ELR (cell line): Measurements from ENCODE around the gene BACE2.

ENCODE experiments used
- DNase-seq: peaks from one replicate; pipeline ENCODE4 v3.0.0-alpha.2; 2015; ENCODE audit warnings: low read depth

BACE2 gene

DNA sequence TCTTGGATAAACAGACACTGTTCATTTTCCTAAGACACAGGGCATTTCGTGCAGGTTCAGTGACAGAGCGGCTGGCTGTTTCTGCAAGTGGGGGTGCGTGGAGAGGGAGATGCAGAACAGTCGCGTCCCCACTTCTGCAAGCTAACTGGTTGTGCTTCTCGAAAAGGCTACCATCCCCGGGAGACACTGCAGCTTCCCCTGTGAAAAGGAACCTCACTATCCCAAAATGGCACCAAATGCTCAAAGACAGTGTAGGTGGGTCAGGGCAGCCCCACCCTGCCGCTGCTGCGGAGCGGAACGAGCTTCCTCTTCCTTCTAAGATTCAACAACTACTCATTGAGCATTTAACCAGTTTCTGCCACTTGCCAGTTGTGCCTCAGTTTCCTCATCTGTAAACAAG lies 19.2 kb upstream of the BACE2 start:
- DNase-seq = no peak

DNA sequence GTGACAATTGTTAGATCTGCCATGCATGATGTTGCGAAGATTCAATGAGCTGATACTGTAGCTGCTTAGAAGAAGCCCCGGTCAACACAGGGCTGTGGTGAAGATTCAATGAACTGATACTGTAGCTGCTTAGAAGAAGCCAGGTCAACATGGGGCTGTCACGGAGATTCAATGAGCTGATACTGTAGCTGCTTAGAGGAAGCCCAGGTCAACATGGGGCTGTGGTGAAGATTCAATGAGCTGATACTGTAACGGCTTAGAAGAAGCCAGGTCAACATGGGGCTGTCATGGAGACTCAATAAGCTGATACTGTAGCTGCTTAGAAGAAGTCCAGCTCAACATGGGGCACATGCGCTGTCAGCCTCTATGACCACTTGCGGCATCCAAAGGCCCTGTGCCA lies 18.8 kb upstream of the BACE2 start:
- DNase-seq = no peak

DNA sequence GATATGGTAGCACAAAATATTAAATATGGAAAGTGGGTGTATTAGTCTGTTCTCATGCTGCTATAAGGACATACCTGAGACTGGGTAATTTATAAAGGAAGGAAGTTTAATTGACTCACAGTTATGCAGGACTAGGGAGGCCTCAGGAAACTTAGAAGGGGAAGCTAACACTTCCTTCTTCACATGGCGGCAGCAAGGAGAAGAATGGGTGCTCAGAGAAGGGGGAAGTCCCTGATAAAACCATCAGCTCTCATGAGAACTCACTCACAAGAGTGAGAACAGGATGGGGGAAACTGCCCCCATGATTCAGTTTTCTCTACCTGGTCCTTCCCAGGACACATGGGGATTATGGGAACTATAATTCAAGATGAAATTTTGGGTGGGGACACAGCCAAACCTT lies 15.8 kb upstream of the BACE2 start:
- no peak for DNase-seq

DNA sequence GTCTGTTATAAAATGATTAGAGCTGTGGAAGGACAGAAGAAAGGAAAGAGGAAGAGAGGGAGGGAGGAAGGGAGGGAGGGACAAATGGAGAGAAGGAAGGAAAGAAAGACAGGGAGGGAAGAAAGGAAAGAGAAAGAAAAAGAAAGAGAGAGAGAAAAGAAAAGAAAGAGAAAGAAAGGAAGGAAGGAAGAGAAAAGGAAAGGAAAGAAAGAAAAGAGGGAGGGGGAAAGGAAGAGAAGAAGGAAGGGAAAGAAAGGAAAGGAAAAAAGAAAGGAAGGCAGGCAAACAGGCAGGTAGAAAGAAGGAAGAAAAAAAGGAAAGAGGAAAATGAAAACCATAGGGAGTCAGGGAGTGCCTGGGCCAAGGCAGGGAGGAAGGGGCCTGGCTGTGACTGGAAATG lies 14.5 kb upstream of the BACE2 start:
- DNase-seq = no peak

DNA sequence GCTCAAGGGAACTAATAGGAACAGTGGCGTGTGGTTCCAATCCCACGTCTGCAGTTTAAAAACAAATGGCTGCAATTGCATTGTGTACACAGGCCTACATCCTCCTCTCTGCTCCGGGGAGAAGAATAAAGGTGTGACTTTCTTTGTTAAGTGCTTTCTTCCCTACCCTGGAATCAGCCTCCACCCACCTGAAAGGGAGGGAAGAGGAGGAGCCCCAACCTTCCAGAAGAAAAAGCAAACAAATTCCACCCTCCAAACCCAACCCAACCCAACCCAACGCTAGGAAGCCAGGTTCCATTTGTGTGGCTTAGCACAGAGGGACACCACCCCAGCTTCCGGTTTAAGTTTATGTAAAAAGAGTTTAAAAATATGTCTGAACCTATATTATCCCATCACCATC lies 11.8 kb upstream of the BACE2 start:
- no peak for DNase-seq

DNA sequence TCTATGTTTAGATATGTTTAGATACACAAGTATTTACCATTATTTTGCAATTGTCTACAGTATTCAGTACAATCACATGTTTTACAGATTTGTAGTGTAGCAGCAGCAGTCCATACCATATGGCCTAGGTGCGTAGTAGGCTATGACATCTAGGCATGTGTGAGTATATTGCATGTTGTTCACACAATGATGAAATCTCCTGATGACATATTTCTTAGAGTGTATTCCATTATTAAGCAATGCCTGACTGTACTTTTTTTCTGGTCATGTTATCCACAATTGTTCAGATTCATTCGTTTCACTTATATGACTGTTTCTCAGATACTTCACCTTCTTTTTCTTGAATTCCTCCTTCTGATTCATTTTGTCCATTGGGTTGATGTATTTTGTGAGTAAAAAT lies 9.9 kb upstream of the BACE2 start:
- DNase-seq = no peak

DNA sequence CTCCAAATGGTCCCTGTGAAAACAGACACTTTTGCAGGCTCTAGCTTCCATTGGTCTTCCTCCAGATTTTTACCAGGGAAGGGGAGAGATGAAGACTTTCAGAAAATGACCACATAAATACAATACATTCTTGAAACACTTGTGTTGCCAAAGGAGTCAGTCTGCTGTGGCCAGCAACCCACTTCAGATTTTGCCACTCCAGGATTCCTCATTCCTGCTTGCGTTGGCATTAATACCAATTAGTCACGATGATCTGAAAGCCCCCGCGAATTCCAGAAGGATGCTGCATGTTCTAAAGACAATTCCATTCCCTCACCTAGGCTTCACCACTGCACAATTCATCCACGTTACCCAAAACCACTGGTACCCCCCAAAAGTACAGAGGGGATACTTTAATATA lies 7.9 kb upstream of the BACE2 start:
- no peak for DNase-seq

DNA sequence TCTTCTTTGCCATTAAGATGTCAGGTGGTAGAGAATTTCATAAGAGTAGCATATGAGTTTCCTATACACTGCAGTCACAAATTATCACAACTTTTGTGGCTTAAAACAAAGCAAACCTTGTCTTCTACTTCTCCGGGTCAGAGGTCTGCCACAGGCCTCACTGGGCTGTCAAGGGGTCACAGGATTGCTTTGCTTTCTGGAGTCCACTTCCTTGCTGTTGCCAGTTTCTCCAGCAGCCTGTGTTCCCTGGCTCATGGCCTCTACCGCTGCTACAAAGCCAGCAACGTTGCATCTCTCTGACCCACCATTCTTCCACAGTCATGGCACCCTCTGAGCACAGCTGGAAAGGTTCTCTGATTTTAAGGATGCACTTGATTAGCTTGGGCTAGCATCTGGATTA lies 6.5 kb upstream of the BACE2 start:
- DNase-seq = no peak

DNA sequence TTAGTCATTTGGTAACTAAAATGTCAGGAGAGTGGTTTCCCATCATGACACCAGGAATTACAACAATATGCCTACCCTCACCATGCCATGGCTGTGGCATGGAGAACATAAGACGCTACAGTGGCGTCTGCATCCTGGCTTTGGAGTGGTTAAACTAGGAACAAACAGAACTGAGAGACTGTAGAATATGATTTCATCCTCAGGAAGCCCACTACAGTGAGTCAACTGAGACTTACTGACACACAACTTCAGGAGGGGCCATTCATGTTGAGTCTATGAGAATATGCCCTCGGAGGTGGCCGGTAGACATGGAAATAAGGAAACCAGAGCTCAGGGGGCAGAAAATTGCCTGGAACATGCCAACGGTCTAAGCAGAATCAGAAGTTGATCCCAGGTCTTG lies 5.9 kb upstream of the BACE2 start:
- no peak for DNase-seq

DNA sequence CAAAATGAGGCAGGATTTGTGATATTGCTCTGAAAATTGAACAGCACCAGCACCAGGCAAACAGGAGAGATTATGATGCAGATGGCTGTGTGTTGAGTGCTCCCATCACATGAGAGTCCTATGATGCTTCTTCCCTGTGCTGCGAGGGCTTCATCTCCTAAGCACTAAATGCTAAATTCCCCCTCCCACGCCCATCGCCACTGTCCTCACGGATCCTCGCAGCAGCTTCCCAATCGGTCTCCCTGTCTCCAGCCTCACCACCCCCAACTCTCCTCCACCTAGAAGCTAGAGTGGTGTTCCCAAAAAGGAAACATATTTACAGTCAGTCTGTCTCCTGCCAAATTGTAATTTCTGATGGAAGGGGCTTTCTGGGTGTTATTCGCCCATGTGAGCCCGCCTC lies 4.9 kb upstream of the BACE2 start:
- DNase-seq = no peak

DNA sequence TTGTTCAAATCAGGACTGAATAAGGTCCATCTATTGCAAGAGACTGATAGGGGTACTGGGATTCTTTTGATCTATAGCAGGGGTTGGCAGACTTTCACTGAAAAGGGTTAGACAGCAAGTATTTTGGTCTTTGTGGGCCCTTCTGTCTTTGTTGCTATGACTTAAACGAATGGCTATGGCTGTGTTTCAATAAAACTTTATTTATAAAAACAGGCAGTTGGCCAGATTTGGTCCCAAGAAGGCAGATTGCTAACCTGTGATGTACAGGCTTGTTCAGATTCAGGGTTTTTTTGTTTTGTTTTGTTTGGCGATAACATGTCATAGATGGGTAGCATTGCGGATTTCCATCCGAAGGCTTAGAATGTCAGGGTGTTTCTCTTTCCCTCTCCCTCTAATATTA lies 3.9 kb upstream of the BACE2 start:
- no peak for DNase-seq

DNA sequence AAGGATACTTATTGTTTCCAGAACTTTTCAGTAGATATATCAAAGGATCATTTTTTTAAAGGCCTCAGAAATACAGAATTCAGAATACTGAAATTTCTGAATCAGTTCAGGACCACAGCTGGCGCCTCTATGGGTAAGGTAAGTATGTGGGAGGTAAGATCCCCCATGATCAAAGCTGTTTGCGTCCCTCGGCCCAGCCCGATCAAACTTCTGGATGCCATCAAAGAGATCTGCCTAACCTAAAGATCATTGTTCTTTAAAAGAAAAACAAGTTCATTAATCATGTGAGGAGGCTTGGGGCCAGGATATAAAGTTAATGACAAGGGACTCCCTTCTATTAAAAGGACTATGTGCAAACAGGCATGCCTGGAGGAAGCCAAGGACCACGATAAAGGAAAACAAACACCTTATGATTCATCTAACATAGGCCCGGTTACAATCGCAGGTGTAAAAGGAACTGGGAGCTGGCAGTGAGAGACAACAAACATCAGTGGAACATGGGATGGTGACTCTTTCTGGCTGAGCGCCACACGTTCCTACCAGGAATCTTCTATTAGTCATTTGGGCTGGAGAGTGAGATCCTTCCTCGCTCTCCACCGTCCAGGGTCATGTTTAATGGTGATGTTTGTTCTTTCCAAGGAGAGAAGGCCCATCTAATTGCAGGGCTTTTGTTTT lies 2.8 kb upstream of the BACE2 start:
- DNase-seq = peak; percentile 22

DNA sequence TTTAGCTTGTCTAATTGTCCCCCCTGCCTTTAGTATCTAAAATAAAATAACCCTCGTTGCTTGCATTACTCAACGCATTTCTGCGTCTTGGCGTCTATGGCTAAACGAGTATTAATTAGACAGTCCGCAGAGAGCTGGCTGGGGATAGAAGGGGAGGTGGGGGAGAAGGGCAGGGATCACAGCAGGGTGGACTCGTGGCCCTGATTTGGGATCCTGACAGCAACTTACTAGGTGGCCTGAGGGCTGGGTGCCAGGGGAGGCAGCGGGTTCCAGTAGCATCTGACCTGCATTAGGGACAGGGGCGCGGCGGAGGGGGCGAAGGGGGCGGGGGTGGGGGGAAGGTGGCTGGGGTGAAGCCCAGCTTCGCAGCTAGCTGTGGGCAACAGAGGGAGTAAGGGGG lies 1.1 kb upstream of the BACE2 start:
- DNase-seq = no peak

DNA sequence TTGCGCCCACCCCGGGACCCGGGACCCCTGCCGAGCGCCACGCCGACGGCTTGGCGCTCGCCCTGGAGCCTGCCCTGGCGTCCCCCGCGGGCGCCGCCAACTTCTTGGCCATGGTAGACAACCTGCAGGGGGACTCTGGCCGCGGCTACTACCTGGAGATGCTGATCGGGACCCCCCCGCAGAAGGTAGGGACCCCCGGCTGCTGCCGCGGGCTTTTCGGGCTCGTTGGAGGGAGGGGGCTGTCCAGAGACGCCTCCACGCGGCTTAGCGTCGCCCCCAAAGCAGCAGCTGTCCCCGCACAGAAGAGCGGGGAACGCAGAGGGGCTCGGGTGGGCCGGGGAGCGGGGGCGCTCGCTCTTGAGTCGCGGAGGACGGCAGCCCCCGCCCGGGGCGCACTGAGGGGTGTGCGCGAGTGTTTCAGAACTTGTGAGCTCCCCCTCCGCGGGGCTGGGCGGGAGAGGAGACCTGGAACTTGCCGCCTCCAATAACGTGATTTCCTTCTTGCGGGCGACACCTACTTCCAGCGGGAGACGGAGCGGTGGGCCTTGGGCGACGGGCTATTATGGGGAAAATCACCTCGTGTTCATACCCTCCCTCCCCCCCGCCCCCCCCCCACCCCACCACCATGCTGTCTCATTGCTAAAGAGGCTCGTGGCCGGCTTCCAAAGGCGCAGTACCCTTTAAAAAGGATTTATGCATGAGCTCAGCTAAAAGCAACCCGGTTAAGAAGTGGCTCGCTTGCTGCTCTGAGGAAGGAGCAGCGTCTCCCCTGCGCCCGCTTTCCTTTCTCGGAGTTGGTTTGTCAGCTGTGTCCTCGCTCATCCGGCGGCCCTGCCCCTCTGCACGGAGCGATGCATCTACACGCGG lies 664 bp downstream of the BACE2 start:
- peak; percentile 18 for DNase-seq

DNA sequence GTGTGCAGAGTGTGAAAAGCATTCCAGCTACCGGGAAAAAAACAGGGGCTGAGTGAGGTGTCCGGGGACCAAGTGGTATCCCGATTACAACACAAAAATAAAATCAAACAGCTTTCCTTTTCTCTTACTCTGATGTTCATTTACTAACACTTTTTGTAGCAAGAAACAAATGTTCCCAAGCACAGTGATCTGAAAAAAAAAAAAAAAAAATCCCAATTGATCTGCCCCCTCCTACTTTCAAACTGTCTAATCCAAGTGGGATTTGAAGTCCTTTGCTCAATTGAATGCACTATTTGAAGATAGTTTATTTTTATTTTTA lies 1.3 kb downstream of the BACE2 start:
- DNase-seq = no peak

DNA sequence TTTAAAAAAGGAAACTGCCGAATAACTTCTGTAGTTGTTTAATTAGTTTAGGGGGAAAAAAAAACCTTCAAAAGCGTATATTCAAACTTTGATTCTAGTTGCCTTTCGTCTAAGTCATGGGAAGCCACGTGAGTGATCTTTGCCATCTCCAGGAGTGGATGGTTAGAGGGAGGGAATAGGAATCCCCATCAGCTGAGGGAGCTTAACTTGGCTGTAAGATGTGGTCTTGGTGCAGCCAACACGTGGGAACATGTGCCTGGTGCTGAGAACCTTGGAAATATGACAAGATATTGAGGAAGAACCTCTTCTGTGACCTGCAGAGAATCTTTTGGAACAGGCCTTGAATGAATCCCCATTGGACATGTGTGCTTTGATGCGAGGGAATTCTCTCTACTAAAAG lies 1.7 kb downstream of the BACE2 start:
- no peak for DNase-seq

DNA sequence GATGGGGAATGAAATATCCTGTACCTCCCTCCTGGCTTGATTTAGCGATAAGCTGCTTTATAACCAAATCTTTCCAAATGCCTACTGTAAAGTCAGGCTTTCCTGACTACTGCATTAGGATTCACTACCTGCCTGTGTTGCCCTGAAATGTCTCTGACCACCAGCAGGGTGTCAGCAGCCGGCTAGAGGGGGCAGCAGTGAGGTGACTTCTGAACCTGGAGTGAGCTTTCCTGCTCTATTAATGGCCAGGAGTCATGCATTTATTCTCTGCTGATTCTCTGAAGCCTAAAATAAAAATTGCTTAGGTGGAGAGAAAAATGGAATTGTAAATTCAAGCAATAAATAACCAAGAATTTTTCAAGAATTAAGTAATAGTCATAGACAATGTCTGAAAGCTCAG lies 2.5 kb downstream of the BACE2 start:
- peak; percentile 20 for DNase-seq

DNA sequence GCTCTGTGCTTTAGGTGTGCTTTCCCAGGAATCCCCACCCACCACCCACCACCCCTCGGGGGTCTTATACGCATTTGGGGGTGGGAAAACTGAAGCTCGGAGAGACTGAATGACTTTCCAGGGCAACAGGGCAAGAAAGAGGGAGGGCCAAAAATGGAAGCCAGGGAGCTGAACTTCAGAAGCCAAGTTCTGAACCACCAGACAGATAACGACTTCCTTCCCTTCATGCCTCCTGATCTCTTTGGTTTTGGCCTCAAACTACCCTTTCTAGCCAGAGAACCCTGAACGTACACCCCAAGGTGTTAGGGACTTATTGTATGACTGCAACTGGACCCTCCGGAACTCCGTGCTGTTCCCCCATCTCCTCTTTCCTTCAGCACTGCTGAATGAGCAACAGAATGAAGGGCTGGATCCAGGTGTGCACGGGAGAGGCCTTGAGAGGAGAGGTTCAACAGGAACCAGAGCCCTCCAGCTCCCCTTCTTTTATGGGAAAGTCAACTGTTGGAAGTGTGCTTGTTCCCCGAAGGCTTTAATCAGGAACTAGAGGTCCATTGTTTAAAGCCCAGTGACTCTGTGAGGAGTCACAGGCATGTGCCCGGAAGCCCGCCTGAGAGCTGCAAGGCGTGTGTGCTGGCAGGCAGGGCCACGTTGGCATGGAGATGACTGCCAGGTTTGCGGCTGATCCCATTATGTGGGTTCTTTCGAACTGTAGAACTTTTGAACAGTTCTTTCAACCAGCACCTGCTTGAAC lies 3.1 kb downstream of the BACE2 start:
- no peak for DNase-seq

DNA sequence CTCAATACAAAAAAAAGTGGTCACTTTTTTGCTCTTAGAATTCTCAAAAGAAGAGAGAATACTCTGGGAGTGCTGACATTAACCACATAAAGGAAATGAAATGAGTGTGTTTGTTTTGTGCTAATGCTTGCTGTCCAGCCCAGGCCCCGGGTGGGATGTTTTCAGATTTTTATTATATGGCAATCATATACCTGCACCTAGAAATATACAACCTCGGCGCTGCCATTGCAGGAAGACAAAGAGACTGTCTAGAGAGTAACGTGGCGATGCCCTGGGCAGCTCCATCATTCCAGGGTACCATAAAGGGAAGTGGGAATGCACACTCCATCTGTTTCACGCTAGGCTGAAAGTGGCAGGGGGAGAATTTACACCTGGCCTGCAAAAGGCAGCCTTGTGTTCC lies 7.1 kb downstream of the BACE2 start:
- no peak for DNase-seq

DNA sequence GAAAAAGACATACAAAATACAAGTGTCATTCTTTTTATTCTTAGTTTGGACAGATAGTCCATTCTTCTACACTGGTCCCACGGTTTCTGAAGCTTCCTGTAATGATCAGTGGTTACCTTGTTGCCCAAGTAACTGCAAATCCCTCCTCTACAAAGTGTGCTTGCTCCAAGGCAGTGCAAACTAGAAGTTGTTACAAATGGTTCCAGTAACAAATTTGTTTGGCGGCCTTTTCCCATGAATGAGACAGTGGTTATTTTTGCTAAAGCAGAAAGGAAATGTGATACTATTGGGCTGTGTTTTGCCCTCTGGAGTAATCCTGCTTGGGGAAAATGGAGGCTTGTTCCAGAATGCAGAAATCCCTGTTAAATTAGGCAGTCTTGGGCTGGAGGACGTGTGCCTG lies 8.9 kb downstream of the BACE2 start:
- DNase-seq = no peak

DNA sequence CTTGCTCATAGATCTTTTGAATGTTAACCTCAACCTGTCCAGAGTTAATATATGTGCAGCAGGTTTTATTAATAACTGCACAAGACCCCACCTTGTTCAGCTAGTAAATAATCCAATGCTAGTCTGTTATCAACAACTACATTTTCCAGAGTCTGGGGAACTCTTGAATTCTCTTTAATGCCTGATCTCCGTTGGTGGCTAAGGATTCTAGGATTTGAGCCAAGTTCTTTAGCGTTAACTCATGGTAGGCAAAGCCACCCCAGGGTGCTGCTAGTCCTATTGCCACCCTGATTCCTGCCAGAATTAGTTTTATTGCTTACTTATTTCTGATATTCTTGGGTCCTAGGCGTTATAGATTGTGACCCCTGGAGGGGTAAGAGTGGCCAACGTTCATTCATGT lies 12.8 kb downstream of the BACE2 start:
- DNase-seq = no peak

DNA sequence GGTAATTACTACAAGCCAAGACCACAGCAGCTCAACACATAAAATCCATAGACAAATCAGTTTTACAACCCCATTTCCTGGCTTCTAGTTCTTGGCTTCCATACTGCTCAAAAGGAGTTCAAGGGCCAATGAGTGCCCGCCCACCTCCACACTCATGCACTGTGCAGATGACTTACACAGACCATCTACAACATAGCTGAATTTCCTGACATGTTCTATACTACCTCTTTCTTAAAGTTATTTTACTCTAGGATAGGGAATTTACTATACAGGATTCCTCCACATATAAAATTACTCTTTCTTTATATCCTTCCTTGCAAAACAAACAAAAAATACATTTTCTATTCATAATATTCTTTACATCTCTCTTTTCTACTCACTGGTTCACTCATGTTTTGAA lies 14.6 kb downstream of the BACE2 start:
- DNase-seq = no peak

DNA sequence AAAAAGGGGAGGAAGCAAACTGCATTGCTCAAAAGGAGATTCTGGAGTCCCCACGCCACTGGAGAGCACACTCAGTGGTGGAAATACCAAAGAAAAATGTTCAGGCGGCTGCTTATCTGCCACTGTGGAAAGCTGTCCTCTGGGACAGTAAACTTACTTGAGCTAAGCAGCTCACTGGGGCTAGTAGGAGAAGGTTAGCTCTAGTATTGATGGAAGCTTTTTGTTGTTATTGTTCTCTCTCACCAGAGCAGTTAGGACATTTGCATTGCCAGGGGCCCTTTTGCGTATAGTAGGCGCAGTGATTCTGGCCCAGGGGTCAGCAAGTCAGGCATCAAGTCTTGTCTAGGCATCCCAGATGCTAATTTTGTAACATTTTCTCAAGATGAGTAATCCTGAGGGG lies 15.6 kb downstream of the BACE2 start:
- DNase-seq = no peak
